CD4-positive, alpha-beta T cell treated with Interleukin-2 at 100 ng/mL for 4 hours (primary cell): ENCODE results near the gene TLE1.
"Not testable (repeated sequence)": the region's sequence is repeated elsewhere in the genome, so short reads cannot be mapped to it uniquely, and the experiment has no call there.

Source experiments
- DNase-seq: peaks from one replicate; pipeline ENCODE4 v3.0.0-alpha.2; 2020; ENCODE audit warnings: low spot score

TLE1 gene

DNA sequence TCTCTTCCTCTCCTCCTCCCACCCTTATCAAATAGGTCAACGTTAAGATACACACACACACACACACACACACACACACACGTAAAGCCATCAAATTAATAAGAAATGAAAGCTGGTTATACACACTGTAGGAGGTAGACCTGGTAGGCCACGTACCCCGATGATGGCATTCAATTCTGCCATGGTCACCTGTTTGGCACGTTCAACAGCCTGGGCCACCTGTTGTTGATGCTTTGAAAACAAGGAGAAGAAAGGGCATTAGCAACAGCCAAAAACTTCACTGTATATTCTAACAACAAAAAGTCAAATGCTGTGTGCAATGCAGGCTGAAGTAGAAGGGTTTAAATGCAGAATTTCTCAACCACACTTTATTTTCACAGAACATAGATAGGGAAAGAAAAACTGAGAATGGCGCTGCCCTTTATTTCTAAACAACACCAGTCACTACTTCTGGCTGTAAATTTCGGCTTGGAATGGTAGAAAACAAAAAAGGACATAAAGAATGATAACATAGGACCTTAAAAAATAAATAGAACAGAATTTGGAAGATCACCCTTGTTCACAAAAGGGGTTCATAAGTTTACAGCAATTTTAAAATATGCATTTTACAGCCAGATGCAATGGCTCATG, 37.2 kb downstream of the TLE1 start:
- DNase-seq: no peak

DNA sequence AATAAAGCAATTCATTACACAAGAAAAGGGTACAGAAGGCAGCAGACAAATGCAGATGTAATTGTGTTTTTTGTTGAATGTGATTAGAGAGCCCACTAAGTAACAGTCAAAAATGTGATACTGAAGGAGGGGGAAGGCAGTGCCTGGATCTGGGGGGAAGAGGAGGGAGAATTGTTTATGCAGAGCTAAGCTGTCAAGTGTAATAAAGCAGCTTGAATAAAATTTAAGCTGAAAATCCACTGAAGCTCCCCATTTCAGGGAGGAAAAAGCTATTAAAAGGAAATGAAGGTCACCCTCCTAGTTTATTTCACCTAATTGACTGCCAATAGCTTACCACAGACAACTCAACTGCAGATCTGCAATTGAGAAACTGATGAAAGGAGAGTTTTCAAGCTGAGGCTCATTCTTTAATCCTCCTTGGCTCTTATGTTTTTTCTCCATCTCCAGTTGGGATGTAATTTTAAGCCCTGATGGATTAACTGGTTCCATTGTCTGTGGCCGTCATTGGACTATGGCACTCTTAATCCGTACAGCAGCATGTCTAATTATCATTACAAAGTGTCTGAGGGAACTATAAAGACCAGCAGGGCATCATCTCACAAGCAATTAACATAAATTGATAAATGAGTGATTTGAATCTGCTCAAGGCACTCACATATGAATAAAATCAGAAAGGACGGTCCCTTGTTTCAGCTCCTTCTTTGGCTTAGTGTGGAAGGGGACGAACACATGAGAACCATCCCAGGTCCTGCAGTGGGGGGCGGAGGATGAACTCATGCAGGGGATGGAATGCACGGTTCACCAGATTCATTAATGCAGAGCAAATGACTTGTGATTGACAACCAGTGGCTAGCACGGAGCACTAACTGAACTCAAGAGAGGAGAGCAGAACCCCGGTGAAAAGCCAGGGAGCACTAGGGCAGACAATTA, 38.5 kb downstream of the TLE1 start:
- DNase-seq: no peak

DNA sequence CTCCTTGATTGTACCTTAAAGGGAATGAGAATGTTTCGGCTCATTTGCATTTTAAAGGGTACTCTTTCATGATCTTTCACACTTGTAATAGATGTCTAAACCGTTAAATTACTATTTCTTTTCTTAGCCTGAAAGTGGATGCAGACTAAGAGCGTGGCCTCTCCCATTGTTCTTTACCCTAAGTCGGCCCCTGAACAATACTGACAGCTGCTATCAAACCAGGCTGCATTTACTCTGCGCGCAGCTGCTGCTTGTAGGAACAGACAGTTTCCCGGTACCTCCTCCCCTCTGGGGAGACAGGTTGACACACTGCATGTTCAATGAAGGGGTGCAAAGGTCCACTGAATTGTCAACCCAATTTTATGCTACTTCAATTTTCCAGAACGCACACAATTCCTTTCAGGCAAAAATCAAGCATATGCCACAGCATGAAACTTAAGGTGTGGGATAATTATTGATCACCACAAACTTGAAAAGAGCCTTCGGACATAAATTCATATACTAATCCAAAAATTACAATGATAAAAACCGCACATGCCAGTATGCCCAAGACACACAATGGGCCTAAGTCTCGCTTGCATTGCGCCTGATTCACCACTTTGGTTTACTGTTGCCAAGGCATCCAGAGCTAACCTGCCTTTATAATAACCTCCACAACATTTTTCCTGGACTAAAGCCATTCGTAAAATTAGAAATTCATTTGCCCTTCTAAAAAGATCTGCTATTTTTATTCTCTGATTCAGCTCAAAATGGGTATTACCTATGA, 39.7 kb downstream of the TLE1 start:
- no peak for DNase-seq

DNA sequence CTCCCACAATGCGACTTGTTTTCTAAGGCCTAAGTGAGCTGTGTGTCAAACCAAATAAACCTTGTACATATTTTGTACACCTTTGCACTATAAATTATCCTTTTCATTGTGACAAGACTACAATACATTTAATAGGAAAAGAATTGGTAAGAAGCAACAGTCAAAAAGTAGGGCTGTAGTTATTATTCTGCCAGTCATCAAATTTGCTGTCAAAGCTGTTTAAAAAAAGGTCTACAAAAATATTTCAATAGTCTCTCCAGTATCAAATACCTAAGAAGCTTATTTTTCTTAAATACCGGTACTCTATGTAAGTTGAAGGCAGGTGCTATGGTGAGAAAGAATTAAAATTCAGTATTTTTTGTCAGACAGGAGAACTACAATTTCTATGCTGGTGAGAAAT, 40.5 kb downstream of the TLE1 start:
- no peak for DNase-seq

- no peak for DNase-seq
Measured at GRCh38 chr9:81646337-81646736, 43.0 kb downstream of the TLE1 start.

DNA sequence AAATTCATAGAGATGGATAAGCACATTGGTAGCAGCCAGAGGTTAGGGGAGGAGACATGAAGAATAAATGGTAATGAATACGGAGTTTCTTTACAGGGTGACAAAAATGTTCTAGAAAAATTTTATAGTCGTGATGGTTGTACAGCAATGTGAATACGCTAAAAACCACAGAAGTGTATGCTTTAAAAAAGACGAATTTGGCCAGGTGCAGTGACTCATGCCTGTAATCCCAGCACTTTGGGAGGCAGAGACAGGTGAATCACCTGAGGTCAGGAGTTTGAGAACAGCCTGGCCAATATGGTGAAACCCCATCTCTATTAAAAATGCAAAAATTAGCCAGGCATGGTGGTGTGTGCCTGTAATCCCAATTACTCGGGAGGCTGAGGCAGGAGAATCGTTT, 44.8 kb downstream of the TLE1 start:
- DNase-seq: not testable (repeated sequence)

DNA sequence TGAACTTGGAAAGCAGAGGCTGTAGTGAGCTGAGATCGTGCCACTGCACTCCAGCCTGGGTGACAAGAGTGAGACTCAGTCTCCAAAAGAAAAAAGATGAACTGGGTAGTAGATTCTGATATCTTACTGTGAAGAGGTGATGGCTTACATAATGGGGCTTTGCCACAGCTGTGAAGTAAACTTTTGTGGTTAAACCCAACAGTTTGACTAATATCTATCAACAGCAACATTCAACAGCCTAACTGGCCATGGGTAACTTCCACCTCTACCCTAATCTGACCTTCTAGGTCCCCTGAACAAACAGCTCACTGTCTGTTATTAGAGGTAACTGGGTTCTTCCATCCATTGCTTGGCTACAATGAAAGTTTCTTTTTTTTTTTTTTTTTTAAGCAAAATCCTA, 52.1 kb downstream of the TLE1 start:
- no peak for DNase-seq

GRCh38 chr9:81636255-81636599, 53.1 kb downstream of the TLE1 start:
- no peak for DNase-seq

DNA sequence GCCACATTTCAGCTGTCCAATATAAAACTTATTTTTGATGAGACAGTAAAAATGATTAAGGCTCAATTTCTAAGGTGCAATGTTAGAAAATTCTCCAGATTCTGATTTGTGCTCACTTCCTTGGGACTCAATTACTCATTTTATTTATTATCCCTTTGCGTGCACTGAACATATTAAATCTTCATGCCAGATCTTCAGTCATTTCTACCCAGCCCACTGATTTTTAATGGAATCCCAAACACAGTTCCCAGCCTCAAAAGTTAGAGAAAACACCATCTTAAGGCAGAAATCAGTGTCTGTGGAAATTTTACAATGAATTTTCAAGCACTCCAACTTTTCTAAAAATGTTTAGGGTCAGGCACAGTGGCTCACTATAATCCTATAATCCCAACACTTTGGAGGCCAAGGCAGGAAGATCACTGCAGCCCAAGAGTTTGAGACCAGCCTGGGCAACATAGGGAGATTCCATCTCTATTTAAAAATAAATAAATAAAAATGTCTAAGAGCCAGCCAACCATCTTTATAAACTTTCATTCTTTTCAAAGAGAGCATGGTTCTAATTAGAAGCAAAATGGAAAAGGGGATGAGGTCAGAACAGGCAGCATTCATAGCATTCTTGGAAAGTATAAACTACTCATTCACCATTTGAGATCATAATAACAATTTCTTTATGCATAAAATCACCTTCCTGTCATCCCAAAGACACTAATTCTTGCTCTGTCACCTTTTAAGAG, 53.7 kb downstream of the TLE1 start:
- no peak for DNase-seq

DNA sequence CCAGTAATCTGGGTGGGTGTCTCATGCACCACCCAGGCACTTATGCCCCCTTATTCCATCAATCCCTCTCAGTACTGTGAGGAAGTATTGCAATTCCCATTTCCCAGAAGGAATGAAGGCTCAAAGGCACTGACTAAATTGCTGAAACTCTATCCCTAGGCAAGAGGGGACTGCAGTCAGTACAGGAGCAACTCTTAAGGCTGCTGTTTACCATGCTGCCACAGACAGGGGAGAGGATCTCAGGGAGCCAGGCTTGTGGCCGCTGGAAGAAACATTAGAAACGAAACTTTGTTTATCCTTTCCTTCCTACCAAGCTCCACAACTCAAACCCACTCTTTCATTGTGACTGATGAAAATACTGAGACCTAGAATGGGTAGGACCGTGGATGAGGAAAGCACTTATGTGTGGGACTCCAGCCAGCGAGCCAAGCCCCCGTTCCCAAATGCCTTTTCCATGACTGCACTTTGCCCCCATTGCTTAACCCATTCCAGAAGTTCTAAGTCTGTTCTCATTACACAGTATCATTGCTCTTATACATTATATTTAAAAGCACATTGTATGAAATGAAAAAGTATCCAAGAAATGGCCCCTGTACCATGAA, 54.3 kb downstream of the TLE1 start:
- DNase-seq: no peak

- no peak for DNase-seq
Measured at GRCh38 chr9:81633952-81634854, 55.1 kb downstream of the TLE1 start.

GRCh38 chr9:81632599-81632998, 56.7 kb downstream of the TLE1 start:
- DNase-seq: no peak

GRCh38 chr9:81631218-81631745, 58.1 kb downstream of the TLE1 start:
- no peak for DNase-seq

DNA sequence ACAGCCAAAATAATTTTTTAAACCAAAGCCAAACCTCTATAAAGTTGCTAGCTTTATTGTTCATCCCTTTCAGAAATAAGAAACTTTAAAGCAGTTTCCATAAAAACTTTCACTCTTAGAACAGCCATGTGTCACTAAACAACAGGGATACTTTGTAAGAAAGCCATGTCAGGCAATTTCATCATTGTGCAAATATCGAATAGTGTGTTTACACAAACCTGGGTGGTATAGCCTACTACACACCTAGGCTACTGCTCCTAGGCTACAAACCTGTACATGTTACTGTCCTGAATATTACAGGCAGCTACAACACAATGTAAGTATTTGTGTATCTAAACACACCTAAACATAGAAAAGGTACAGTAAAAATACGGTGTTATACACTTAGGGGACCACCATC, 59.9 kb downstream of the TLE1 start:
- no peak for DNase-seq

GRCh38 chr9:81628897-81629296, 60.5 kb downstream of the TLE1 start:
- no peak for DNase-seq

- no peak for DNase-seq
Measured at GRCh38 chr9:81627481-81627880, 61.9 kb downstream of the TLE1 start.

- DNase-seq: no peak
Measured at GRCh38 chr9:81626511-81626910, 62.8 kb downstream of the TLE1 start.

DNA sequence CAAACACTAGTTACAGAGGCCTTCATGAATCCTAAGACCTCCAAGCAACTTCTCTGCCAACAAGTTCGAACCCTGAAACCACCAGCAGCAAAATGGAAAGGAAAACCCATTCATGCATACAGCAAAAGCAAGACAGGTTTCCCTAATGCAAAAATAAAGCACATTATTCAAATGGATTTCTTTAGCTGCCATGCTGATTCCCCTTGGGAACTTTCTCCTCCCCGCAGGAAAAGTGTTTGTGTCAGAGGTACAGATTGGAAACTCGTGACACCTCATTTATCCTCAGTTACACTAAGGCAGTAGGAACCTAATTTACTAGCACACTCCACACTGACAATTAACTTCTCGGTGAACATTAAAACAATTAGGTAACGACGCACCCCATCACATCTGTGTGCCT, 63.4 kb downstream of the TLE1 start:
- no peak for DNase-seq

DNA sequence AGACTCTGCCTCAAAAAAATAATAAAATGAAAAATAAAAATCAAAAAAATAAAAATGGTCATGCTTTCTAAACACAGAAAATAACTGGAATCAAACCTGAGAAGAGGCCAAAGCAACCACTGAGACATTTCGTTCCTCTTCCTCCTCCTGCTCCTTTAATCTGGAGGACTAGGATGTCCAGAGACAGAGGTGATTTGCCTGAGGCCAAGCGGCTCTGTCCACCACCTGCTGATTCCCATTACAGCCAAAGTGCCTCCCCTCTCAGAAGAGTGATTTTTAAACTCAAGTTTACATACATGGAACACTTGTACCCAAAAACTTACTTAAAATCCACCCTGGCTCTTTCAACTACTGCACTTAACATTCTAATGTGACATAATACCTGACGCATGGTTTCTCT, 65.6 kb downstream of the TLE1 start:
- no peak for DNase-seq

- DNase-seq: no peak
Measured at GRCh38 chr9:81622471-81623255, 66.7 kb downstream of the TLE1 start.
